Mesendoderm (in vitro differentiated cells): Measurements from ENCODE around the gene CUEDC2.

ENCODE experiments used
- DNase-seq: peaks from one replicate; pipeline ENCODE4 v3.0.0; 2013
- H2AK5ac ChIP-seq: 2 replicates; pipeline ENCODE4 v1.6.1; 2013; ENCODE audit warnings: low read length, inconsistent platforms
- H2BK120ac ChIP-seq: 2 replicates; pipeline ENCODE4 v1.6.1; 2013; ENCODE audit warnings: low read depth, mild to moderate bottlenecking, low read length, moderate library complexity, mixed read lengths
- H2BK15ac ChIP-seq: replicated peaks from 2 replicates; pipeline ENCODE4 v1.6.1; 2013; ENCODE audit warnings: low read depth, mild to moderate bottlenecking, moderate library complexity
- H2BK5ac ChIP-seq: 2 replicates; pipeline ENCODE4 v1.6.1; 2013; ENCODE audit warnings: low read length, inconsistent platforms
- H3K18ac ChIP-seq: 2 replicates; pipeline ENCODE4 v1.6.1; 2013; ENCODE audit warnings: mild to moderate bottlenecking, low read length, mixed read lengths
- H3K23ac ChIP-seq: one replicate; pipeline ENCODE4 v1.6.1; 2013; ENCODE audit warnings: low read length
- H3K27ac ChIP-seq: 2 replicates; pipeline ENCODE4 v1.5.1; 2013; ENCODE audit warnings: low read depth, mild to moderate bottlenecking, inconsistent platforms, low read length, moderate library complexity
- H3K27me3 ChIP-seq: 2 replicates; pipeline ENCODE4 v1.6.1; 2013; ENCODE audit warnings: low read length, control low read depth, mild to moderate bottlenecking, inconsistent platforms; ENCODE audit not compliant: insufficient read depth, poor library complexity
- H3K36me3 ChIP-seq: 2 replicates; pipeline ENCODE4 v1.6.1; 2013; ENCODE audit warnings: low read length, inconsistent platforms; ENCODE audit not compliant: control insufficient read depth, insufficient read depth
- H3K4ac ChIP-seq: one replicate; pipeline ENCODE4 v1.6.1; 2013; ENCODE audit warnings: low read depth, mild to moderate bottlenecking, low read length, moderate library complexity
- H3K4me1 ChIP-seq: 2 replicates; pipeline ENCODE4 v1.6.1; 2013; ENCODE audit warnings: low read depth, low read length, inconsistent platforms; ENCODE audit not compliant: control insufficient read depth
- H3K4me2 ChIP-seq: 2 replicates; pipeline ENCODE4 v1.6.1; 2013; ENCODE audit warnings: low read length
- H3K4me3 ChIP-seq: 2 replicates; pipeline ENCODE4 v1.5.1; 2013; ENCODE audit warnings: mild to moderate bottlenecking, low read length
- H3K56ac ChIP-seq: one replicate; pipeline ENCODE4 v1.6.1; 2013; ENCODE audit warnings: low read length
- H3K79me1 ChIP-seq: 2 replicates; pipeline ENCODE4 v1.6.1; 2013; ENCODE audit warnings: low read length, inconsistent platforms
- H3K79me2 ChIP-seq: 2 replicates; pipeline ENCODE4 v1.6.1; 2013; ENCODE audit warnings: mild to moderate bottlenecking, low read length; ENCODE audit not compliant: control insufficient read depth, insufficient read depth
- H3K9ac ChIP-seq: 2 replicates; pipeline ENCODE4 v1.6.1; 2013; ENCODE audit warnings: low read length, inconsistent platforms
- H4K5ac ChIP-seq: one replicate; pipeline ENCODE4 v1.6.1; 2013; ENCODE audit warnings: low read length
- H4K8ac ChIP-seq: one replicate; pipeline ENCODE4 v1.6.1; 2013; ENCODE audit warnings: low read depth, mild to moderate bottlenecking, control low read depth, low read length, moderate library complexity
- WGBS: extraction: QIAGEN DNeasy Blood & Tissue Kit; methylation state at CpG from one replicate; pipeline ENCODE4 v1.1.7; 2013; ENCODE audit warnings: low lambda C conversion rate, missing lambda C conversion rate; ENCODE audit not compliant: insufficient coverage; ENCODE audit errors: extremely low coverage; 5-methylcytosine and 5-hydroxymethylcytosine counted together

Gene CUEDC2

DNA sequence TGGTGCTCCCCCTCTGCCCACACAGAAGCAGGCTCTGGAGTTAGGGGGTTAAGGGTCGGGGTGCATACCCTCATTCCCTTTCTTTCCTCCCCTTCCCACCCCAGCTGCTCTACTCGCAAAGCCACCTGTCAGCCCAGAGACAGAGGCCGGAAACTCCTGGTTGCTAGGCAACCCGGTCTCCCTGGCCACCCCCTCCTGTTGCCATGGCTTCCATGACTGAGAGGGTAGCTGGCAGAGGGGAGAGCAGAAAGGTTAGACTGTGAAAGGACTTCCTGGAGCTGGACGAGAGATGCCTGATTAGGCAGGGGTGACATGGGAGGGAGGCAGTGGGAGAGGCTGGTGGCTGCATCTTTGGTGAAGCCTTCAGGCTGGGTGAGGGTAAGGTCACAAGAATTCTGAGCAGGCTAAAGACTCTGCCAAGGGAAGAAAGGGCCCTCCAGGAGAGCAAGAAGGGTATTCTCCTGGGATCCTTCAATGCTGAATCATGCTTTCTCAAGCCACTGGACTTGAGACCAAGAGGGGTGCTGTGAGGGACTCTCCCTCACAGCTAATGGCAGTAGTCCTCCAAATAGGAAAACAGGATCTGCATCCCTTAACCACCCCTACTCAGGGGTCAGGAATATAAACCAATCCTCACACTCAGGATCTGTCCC lies 19.2 kb downstream of the CUEDC2 start:
- no peak overlapping the region for H3K18ac ChIP-seq
- H3K23ac ChIP-seq, result no peak overlapping the region
- H2BK15ac ChIP-seq, result no peak overlapping the region
- no peak overlapping the region for H3K4me3 ChIP-seq
- H3K36me3 ChIP-seq, result no peaks in the 10 kb centered on the region
- H3K79me1 ChIP-seq, result no peaks in the 10 kb centered on the region
- H4K5ac ChIP-seq, result no peak overlapping the region
- no peak overlapping the region for H3K27ac ChIP-seq
- no peaks in the 10 kb centered on the region for H3K4me1 ChIP-seq
- H3K27me3 ChIP-seq, result peaks cover 25% of the 10 kb centered on the region
- peak; percentile 67 for DNase-seq
- WGBS, result no CpG with 5 or more reads among the region's 5 CpGs
- no peaks in the 10 kb centered on the region for H3K79me2 ChIP-seq
- no peak overlapping the region for H2BK120ac ChIP-seq
- H4K8ac ChIP-seq, result no peak overlapping the region
- H3K56ac ChIP-seq, result no peak overlapping the region
- no peak overlapping the region for H3K4ac ChIP-seq
- no peak overlapping the region for H2AK5ac ChIP-seq
- no peak overlapping the region for H2BK5ac ChIP-seq
- H3K9ac ChIP-seq, result no peak overlapping the region
- H3K4me2 ChIP-seq, result no peak overlapping the region

DNA sequence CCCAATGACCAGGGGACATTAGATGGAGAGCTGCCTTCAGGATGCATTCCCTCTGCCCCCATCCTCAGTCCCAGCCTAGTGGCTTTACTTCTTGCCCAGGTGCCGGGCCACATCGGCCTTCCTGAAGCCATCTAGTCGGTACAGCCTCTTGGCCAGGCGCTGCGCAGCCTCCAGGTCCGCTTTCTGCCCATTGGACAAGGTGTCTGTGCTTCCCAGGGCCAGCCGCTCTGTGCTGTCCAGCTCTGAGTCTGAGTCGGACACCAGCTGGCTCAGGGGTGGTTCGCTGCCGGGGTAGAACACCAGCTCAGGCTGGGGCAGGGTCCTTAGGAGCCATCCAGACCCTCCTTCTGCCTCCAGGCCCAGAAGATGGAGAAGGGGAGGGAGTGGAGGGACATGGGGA lies 20.1 kb downstream of the CUEDC2 start:
- Histone ChIP-seq H3K27ac (no peak overlapping the region), H2BK5ac (no peak overlapping the region), H4K8ac (no peak overlapping the region), H2AK5ac (no peak overlapping the region), H3K79me2 (no peaks in the 10 kb centered on the region), H3K27me3 (peaks cover 32% of the 10 kb centered on the region), H3K79me1 (no peaks in the 10 kb centered on the region), H3K9ac (no peak overlapping the region), H3K36me3 (no peaks in the 10 kb centered on the region), H3K4me2 (no peak overlapping the region), H3K23ac (no peak overlapping the region), H3K4me1 (no peaks in the 10 kb centered on the region), H4K5ac (no peak overlapping the region), H3K18ac (no peak overlapping the region), H3K4ac (no peak overlapping the region), H2BK120ac (no peak overlapping the region), H2BK15ac (no peak overlapping the region), H3K4me3 (no peak overlapping the region), H3K56ac (no peak overlapping the region)
- DNase-seq, result no peak
- WGBS, result no CpG with 5 or more reads among the region's 10 CpGs

DNA sequence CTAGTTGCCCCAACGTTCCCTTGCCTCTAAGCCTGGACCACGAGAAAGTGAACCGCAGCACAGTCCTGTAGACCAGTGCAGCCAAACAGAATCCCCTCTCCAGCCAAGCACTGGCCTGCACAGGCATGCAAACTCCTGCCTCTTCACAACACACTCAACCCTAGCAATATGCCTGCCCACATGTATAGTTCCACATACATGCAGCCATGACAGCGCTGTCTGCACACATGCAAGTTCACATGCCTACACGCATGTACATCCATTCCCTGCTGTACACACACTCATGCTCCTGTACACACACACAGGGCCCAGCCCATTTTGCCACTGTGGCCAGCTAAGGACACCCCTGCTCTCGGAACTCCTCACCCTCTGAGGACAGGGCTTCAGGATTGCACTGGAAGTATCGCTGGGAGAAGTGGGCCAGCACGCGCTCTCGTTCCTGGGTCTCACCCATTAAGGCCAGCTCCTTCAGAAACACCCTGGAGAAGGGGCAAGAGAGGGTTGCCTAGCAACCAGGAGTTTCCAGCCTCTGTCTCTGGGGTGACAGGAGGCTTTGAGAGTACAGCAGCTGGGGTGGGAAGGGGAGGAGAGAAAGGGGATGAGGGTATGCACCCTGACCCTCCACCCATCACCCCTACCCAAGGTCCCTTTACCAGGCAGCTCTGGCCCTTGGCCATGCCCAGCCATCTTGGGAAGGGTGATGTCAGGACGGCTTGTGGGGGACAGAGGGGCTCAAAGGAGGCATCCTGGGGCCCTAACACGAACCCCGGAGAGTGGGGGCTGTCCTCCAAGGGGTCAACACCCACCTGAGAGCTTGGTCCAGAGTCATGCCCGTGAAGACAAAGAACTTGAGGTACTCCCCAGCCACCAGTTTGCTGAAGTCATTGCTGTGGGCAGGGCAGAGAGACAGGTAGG lies 20.8 kb downstream of the CUEDC2 start:
- H4K5ac ChIP-seq, result no peak overlapping the region
- DNase-seq, result no peak
- peak overlapping the region; percentile 24 for H3K23ac ChIP-seq
- H3K4me1 ChIP-seq, result no peaks in the 10 kb centered on the region
- no peak overlapping the region for H3K56ac ChIP-seq
- H3K4me3 ChIP-seq, result no peak overlapping the region
- no peak overlapping the region for H3K4ac ChIP-seq
- H4K8ac ChIP-seq, result no peak overlapping the region
- no peaks in the 10 kb centered on the region for H3K79me2 ChIP-seq
- no CpG with 5 or more reads among the region's 14 CpGs for WGBS
- no peak overlapping the region for H2BK120ac ChIP-seq
- H3K79me1 ChIP-seq, result no peaks in the 10 kb centered on the region
- H2BK15ac ChIP-seq, result no peak overlapping the region
- peaks cover 32% of the 10 kb centered on the region for H3K27me3 ChIP-seq
- H3K27ac ChIP-seq, result no peak overlapping the region
- no peak overlapping the region for H3K4me2 ChIP-seq
- no peak overlapping the region for H2BK5ac ChIP-seq
- H3K18ac ChIP-seq, result no peak overlapping the region
- H3K36me3 ChIP-seq, result no peaks in the 10 kb centered on the region
- H2AK5ac ChIP-seq, result no peak overlapping the region
- H3K9ac ChIP-seq, result no peak overlapping the region

DNA sequence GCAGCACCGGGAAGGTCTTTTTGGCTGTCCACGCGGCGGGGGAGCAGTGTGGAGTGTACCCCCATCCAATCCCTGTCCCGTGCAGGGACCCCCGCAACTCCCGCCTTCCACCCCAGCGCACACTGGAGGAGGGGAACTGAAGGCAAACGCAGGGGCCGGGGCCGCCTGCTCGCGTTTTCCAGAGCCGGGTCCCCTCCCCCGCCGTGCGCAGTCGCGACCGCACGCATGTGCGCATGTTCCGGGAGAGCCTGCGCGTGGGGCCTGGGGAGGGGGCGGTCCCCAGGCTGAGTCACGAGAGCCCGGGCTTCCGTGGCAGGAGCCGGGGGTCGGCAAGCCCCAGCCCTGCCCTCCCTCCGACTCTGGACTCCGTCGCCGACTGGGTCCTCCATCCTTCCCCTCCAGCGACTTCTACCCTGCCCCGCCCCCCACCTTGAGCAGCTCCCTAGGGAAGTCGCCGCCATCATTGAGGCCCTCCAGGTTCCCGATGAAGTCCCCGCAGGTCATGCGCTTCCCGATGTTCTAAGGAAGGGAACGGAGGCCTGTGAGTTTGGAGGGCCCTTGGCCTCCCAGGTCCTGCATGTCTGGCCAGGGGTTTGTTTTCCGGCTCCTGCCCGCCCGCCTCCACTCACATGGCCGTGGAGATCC lies 21.8 kb downstream of the CUEDC2 start:
- Histone ChIP-seq H3K4me3 (no peak overlapping the region), H2BK5ac (no peak overlapping the region), H3K23ac (peak overlapping the region; percentile 11), H2AK5ac (no peak overlapping the region), H2BK120ac (no peak overlapping the region), H3K36me3 (no peaks in the 10 kb centered on the region), H3K4me1 (no peaks in the 10 kb centered on the region), H3K4me2 (peak overlapping the region; percentile 25), H4K5ac (no peak overlapping the region), H3K79me2 (no peaks in the 10 kb centered on the region), H3K4ac (no peak overlapping the region), H3K27me3 (peaks cover 32% of the 10 kb centered on the region), H3K9ac (peak overlapping the region; percentile 48), H3K56ac (peak overlapping the region; percentile 54), H2BK15ac (no peak overlapping the region), H4K8ac (no peak overlapping the region), H3K79me1 (no peaks in the 10 kb centered on the region), H3K27ac (no peak overlapping the region), H3K18ac (no peak overlapping the region)
- DNase-seq, result no peak
- no CpG with 5 or more reads among the region's 48 CpGs for WGBS

DNA sequence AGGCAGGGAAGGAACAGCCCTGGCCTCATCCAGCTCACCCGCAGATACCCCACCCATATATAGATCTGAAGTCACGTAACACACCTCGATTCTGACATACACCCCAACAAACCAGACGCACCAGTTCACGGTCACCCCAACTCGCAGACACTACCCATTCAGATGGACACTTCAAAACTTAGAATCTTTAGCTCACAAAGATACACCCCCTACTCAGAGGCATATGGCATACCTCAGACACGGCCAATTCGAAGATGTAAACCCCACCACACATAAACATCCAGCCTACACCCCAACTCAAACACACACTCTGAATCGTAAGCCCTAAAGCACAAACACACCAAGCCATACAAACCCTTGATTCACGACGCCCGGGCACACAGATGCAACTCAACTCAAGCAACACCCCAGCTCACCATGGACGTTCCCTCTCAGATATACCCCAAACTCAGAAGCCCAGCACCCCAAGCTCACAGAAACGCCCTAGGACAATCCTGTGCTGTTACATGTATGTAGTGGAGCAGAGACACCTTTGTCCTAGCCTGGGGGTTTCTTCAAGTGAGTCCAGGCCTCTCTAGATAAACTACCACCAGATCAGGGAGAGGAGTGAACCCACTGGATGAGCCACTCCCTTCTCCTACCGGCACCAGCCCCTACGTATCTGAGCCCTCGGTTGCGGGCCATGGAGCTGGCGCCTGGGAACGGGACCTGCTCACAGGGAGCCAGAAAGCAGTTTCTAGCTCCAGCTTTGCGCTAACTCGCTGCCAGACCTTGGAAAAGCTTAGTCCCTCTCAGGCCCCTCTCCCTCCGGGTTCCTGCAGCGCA lies 22.6 kb downstream of the CUEDC2 start:
- Histone ChIP-seq H3K27ac (no peak overlapping the region), H3K4ac (no peak overlapping the region), H3K27me3 (peaks cover 32% of the 10 kb centered on the region), H3K4me1 (no peaks in the 10 kb centered on the region), H3K79me1 (no peaks in the 10 kb centered on the region), H3K9ac (peak overlapping the region; percentile 48), H3K36me3 (no peaks in the 10 kb centered on the region), H3K56ac (peak overlapping the region; percentile 54), H3K4me3 (no peak overlapping the region), H2AK5ac (no peak overlapping the region), H2BK5ac (no peak overlapping the region), H2BK15ac (no peak overlapping the region), H4K8ac (no peak overlapping the region), H3K18ac (no peak overlapping the region), H3K79me2 (no peaks in the 10 kb centered on the region), H2BK120ac (no peak overlapping the region), H3K23ac (peak overlapping the region; percentile 11), H4K5ac (no peak overlapping the region), H3K4me2 (peak overlapping the region; percentile 36)
- no CpG with 5 or more reads among the region's 24 CpGs for WGBS
- no peak for DNase-seq
